ENCODE measurements around the gene LRPAP1.

LRPAP1 gene

GRCh38 chr4:3485011-3485791 is 47.0 kb downstream of the LRPAP1 start:
- no peak for DNase-seq (ENCODE audit: low read depth in 2 of 2)

DNA sequence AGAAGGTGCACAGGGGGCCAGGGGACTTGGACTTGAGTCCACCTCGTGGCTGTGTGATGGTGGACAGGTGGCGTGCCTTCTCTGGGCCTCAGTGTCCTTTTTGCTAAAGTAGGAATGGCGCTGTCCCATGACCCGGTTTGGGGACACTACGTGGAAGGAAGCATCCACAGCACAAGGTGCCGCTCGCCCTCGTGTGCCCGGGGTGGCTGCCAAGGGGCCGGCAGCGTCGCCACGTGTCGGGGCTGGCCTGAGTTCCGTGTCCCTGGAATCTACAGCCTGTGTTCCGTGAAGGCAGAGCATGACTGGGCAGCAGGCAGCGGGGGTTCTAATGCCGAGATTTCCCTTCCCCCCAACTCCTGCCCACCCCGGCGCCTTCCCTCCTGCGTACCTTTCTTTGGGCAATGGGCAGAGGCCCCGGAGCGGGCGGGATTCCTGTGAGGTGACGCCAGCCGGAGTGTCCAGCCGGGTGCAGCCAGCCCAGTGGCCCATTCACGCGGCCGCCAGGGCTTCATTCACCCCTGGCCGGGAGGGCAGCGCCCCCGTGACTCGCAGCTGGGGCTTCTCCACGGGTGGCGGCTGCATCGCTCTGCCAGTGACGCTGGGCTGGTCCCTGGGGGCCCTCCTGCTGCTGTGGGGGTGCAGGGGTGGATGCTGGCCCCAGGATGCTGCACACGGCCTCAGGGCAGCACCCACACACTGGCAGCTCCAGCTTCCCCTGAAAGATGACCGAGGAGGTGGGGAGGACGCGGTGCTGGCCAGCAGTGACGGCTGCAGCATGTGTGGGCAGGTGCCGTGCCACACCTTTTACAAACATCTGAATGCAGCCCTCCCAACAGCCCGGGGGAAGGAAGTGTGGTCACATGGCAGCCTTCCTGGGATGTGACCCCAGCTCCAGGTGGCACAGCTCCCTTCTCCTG is 47.9 kb downstream of the LRPAP1 start:
- no peak for DNase-seq (ENCODE audit: low read depth in 2 of 2)

DNA sequence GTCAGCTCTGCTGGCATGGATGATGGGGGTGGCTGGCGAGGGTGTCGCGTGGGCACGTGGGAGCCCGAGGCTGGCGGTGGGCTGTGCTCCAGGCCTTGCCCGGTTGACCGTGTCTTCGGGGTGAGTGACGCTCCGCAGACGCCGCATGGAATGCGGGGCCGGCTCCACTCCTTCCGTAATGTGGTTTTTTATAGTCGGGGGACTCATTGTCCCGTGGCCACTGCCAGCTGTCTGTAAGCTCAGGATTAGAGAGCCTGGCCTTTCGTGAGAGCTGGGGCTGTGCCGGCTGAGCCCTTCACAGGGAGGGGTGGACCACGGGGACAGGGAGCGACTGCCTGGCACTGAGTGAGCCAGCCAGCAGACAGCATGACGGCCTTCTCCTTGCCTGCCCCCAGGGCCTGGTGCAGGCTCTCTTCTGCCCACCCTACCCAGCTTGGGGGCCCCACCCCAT is 48.7 kb downstream of the LRPAP1 start:
- DNase-seq (ENCODE audit: low read depth in 2 of 2), result no peak

DNA sequence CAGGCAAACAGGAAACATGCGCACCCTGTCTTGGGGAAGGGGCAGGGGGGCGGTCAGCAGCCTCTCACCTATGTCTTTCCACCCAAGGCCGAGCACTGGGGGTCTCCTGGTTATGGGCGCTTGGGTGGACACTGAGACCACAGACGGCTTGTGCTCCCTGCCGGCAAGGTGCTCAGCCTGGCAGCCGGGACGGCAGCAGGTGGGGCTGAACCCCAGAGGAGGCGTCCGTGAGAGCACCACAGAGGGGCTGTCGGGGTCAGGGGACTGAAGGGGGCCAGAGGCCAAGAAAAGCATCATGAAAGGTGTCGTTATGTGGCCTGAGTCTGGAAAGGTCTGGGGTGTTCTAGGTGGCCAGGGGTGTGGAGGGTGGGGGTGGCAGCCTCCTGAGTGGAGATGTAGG is 49.5 kb downstream of the LRPAP1 start:
- DNase-seq (ENCODE audit: low read depth in 2 of 2), result no peak

DNA sequence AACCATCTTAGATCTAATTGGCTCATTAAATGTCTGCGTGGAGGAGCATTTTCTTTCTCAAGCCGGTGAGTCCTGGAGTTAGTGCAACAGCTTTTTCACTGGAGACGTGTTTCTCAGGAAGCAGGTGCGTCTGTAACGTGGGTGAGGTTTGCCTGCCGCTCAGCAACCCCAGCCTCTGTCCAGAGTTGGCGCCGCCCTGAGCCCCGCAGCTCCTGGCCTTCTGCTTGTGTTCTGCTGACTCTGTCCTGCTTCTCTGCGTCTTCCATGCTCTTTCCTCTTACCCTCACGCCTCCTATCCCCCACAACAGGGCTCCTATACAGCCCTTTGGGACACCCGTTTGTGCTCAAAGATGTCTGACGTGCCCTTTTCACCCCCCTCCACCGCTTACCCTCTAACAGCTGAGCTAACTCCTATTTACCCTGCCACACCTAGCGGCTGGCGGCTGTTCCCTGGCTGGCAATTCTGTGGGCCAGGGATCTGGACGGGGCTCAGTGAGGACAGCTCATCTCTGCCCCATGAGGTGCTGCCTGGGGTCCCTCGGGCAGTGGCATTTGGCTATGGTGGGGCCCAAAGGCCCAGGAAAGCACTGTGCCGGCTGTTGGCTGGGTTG is 50.3 kb downstream of the LRPAP1 start:
- no peak for DNase-seq (ENCODE audit: low read depth in 2 of 2)

DNA sequence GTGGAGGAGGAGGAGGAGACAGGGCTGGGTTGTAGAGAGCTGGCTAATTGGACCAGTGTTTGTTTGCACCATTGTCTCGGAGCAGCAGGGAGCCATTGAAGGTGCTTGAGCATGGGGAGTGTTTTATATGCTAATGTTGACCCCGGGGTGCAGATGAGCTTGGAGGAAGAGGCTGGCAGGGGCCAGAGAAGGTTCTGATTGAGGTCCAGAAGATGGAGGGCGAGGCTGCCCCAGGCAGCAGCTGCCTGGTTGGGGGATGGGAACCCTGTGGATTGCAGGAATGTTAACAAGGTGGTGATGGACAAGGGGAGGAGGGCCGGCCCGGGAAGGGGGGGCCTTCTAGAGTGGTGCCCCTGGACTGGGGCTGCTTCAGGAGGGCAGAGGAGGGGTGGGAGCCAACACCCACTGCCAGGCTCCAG is 51.1 kb downstream of the LRPAP1 start:
- DNase-seq (ENCODE audit: low read depth in 2 of 2), result no peak

- peak; percentile 33 to 42 for DNase-seq (ENCODE audit: low read depth in 2 of 2)
These were observed 51.6 kb downstream of the LRPAP1 start for GRCh38 chr4:3480528-3481112.

DNA sequence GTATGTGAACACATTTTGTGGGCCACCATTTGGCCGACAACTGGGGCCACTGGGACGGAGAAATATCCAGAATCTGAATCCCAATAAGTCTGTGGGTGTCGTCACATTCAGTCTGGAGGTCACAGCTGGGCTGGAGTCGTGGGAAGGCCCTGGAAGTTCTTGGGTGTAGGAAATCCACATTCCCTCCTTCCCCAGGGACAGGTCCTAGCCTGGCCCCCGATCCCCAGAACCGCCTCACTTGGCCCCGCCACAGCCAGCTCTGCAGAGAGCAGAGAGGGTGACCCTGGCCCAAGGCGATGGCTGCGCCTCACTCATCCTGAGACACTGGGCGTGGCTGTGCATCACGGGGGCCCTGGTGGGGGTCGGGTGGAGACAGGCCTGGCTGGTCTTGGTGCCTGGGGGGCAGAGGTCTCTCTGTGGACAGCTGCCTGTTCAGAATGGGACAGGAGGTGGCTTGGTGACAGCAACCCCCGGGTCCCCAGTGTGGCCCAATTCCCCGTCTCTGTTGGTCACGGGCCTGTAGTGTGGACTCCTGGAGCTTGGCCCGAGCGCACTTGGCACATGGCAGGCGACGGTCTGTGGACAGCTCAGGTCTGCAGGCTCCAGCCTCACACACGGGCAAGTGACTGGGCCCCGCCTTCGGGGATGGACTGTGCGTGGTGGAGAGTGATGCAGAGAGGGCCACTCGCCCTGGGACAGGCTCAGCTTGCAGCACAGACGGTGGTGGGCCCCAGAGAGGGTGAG is 52.7 kb downstream of the LRPAP1 start:
- DNase-seq (ENCODE audit: low read depth in 2 of 2), result no peak

DNA sequence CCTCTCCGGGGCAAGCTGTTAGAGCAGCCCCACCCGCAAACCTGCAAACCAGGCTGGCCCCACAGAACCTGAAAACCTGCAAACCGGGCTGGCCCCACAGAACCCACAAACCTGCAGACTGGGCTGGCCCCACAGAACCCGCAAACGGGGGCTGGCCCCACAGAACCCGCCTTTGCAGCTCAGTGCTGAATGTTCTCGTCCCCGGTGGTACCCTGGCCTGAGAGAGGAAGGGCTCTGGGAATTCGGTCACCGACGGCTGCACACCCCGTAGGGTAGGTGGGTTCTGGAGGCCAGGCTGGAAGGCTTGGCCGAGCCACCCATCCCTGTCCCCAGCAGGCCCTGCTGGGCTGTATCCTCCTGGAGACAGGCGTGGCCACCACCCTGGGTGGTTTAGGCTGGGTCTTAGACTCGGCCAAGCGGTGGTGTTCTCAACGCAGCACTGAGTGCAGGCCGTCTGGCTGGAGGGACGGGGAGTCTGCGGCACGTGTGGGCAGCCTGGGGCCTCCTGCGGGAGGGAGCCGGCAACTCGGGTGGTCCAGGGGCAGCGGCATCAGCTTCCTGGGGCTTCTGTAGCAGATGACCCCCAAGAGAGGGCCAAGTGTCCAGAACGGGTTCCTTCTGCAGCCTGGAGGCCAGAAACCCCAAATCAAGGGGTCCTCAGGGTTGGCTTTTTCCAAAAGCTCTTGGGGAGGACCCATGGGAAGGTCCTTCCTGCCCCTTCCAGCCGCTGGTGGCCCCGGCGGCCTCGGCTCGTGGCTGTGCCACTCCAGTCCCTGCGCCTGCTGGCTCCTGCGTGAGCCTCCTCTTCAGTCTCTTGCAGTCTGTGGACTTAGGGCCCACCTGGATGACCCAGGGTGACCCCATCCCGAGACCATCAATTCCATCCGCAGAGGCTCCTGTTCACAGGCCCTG is 53.5 kb downstream of the LRPAP1 start:
- no peak for DNase-seq (ENCODE audit: low read depth in 2 of 2)

- DNase-seq (ENCODE audit: low read depth in 2 of 2), result no peak
These were observed 54.3 kb downstream of the LRPAP1 start for GRCh38 chr4:3477750-3478430.

GRCh38 chr4:3476936-3477749 is 55.1 kb downstream of the LRPAP1 start:
- DNase-seq (ENCODE audit: low read depth in 2 of 2), result no peak

DNA sequence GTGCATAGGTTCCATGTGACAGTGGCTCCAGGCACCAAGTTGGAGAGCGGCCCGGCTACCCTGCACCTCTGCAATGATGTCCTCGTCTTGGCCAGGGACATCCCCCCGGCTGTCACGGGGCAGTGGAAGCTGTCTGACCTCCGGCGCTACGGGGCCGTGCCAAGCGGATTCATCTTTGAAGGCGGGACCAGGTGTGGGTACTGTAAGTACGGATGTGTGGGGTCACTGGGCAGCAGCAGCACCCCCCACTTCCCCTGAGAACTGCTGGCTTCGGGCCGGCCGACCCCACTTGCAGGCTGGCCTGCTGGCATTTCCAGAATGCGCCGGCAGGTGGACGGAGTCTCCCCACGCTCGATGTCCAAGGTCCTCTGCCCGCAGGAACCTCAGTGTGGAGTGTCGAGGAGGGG is 55.9 kb downstream of the LRPAP1 start:
- no peak for DNase-seq (ENCODE audit: low read depth in 2 of 2)

- DNase-seq (ENCODE audit: low read depth in 2 of 2), result no peak
These were observed 56.4 kb downstream of the LRPAP1 start for GRCh38 chr4:3475713-3476260.

DNA sequence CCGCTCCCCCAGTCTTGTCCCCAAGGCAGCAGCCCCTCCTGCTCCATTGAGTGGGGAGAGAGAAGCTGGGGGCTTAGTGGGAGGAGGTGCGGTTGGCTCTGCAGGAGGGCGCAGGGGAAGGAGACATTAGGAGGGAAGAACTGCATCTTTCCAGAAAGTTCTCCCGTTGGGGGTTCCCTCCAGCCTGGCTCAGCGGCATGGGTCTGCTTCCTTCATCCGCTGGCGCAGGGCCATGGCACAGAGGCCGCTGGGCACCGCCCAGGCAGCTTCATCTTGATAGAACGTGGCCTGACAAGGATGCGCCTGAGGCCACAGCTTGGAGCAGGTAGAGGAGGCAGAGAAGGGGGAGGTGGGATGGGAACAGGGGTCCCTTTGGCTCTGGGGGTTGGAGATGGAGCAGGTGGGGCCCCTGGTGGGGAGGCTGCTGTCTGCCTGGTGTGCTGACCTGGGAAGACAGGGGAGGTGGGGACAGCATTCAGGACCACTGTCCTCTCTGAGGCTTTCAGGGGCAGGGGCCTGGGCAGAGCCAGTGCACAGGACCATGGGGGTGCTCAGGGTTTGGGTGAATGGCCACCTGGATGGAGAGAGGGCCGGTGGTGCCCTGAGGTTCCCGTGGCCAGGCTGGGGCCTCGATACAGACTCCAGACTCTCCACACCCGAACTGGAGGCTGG is 57.0 kb downstream of the LRPAP1 start:
- DNase-seq (ENCODE audit: low read depth in 2 of 2), result no peak

DNA sequence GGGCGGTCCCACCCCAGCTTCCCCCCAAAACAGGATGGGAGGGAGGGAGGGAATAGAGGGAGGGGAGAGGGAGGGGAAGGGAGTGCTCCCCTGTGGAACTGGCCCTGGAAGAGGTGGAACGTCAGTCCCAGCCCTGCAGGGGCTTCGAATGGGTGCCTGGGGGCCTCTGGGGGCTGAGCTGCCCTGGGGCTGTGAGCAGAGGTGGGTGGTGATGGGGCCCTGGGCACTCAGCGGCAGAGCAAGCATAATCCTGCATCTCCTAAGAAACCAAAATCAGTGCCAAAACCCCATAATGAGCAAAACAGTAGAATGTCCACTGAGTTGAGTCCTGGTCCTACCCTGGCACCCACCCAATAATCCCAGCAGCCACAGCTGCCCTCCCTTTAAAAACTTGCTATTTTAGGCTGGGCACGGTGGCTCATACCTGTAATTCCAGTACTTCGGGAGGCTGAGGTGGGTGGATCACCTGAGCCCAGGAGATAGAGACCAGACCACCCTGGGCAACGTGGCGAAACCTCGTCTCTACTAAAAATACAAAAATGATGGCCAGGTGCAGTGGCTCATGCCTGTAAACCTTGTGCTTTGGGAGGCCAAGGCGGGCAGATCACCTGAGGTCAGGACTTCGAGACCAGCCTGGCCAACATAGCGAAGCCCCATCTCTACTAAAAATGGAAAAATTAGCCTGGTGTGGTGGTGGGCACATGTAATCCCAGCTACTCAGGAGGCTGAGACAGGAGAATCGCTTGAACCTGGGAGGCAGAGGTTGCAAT is 58.0 kb downstream of the LRPAP1 start:
- no peak for DNase-seq (ENCODE audit: low read depth in 2 of 2)

- no peak for DNase-seq (ENCODE audit: low read depth in 2 of 2)
These were observed 58.9 kb downstream of the LRPAP1 start for GRCh38 chr4:3473181-3473950.

Data from stimulated activated CD8-positive, alpha-beta memory T cell treated with anti-CD3 and anti-CD28 coated beads, Interleukin-15, amount 100 ng/mL, for 4 hours (primary cell).